Erythroblast (primary cell): ENCODE results near the gene ZNF407.

Experiments
- GATA1 ChIP-seq: IDR thresholded peaks from 2 replicates; pipeline ENCODE4 v1.6.1; 2011; ENCODE audit warnings: low read depth, mild to moderate bottlenecking, control low read depth, low read length, moderate library complexity
- POLR2A ChIP-seq: IDR thresholded peaks from 2 replicates; pipeline ENCODE4 v1.6.1; 2011; ENCODE audit warnings: mild to moderate bottlenecking, low read length

DNA sequence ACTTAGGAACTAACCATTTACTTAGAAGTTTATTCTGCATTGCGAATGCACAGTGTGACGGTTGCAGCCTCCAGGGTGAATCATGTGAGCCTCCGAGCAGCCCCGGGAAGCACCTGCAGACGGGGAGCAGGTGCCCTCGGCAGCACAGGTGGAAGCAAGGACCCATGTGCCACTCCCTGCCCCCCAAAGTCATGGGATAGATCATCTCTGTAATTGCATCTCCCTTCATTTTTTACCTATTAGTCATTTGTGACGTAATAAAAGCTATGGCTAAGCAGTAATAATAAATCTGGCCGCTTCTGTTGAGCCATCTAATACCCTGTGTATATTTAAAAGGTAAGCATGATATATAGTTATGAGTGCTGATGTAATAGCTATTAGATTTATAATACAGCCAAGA, 514.1 kb downstream of the ZNF407 start:
- TF ChIP-seq POLR2A, result no peak
- TF ChIP-seq GATA1, result no peak
